ENCODE results near the gene RGN. TPM values are rescaled to one million over a fixed set of nuclear protein-coding genes. Genes with fewer than 3 reads are reported as not detected.
A peak's percentile ranks its signal among the peaks of the same experiment; 100 is the strongest.
"Not testable (repeated sequence)": the region's sequence is repeated elsewhere in the genome, so short reads cannot be mapped to it uniquely, and the experiment has no call there.

The RGN gene
- total RNA-seq, 1 experiment from 2014 or later = not detected

DNA sequence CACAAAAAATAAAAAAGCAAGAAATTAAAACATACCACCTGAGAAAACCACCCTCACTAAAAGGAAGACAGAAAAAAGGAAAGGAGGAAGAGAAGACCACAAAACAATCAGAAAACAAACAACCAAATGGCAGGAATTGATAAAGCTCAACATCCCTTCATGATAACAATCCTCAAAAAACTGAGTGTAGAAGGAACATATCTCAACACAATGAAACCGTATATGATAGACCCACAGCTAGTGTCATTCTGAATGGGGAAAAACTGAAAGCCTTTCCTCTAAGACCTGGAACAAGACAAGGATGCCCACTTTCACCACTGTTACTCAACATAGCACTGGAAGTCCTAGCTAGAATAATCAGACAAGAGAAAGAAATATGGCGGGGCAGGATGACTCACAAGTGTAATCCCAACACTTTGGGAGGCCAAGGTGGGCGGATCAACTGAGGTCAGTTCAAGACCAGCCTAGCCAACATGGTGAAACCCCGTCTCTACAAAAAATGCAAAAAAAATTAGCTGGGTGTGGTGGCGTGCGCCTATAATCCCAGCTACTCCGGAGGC is 38.4 kb downstream of the RGN start:
- not testable (repeated sequence) for DNase-seq (ENCODE audit: low read depth)

DNA sequence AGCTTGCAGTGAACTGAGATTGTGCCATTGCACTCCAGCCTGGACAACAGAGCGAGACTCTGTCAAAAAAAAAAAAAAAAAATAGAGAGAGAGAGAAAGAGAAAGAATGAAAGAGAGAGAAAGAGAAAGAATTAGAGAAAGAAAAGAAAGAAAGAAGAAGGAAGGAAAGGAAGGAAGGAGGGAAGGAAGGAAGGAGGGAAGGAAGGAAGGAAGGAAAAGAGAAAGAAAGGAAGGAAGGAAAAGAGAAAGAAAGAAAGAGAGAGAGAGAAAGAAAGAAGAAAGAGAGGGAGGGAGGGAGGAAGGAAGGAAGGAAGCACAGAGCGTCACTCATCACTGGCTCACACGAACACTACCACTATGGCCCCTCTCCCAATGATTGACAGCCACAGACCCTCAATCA is 46.2 kb downstream of the RGN start:
- not testable (repeated sequence) for DNase-seq (ENCODE audit: low read depth)

DNA sequence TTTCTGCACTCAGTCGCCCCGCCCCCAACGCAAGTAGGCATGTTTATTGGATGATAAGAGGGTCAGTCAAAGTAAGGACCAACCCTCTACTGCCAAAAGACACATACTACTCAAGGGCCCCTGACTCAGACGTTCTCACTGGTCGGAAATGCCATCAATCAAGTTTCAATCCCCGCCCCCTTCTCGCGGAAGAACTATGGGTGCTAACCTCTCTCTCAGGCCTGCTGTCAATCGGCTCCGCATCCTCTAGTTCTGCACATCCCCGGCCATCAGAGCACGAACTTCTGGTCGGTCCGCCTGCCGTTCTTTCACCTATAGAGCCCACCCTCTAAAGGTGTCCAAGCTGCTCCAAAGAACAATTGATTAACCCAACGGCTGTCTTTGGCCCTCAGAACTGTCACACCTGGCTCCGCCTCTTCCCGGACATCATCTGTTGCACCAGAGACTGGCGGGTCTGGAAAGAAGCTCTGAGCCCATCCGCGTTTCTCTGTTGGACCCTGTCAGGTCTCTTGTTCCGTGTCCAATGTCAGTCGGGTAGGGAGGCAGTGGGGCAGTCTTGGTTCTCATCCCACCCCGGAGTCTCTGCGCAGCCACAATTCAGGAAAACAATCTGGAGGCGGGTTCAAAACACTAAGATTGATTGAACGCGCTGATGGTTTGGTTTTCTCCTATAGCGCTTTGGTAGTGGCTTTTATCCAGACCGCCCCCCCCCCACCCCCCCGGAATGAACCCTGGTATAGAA is 51.1 kb downstream of the RGN start:
- DNase-seq (ENCODE audit: low read depth) = peak; percentile 89

DNA sequence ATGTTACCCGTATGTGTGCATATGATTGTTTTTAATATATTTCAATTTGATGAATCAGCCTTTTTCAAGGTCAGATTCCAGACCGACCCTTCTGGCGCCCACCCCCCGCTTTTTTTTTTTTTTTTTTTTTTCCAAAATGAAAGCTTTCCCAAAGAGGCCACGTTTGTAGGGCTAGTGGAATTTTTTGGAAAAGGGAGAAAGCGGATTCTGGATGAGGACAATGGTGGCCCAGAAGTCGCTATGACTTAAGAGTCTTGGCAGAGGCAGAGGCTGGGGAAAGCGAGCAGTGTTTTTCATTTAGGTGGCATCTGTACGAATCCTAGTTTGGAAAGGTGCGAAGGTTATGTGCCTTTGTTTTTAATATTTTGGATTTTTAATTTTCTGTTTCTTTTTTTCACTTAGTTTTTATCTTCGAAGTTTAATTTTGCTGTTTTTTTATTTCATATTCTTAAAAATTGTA is 51.7 kb downstream of the RGN start:
- DNase-seq (ENCODE audit: low read depth) = no peak

DNA sequence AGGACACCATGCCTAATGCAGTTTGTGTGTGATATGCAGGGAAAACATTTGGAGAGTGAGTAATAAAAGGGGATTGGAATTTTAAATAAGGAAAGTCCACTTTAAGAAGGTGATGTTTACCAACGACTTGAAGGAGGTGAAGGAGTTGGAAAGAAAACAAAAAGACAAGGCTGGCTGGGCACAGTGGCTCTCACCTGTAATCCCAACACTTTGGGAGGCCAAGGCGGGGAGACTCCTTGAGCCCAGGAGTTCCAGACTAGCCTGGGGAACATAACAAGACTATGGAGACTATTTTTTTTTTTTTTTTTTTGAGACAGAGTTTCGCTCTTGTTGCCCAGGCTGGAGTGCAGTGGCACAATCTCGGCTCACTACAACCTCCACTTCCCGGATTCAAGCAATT is 55.2 kb downstream of the RGN start:
- no peak for DNase-seq (ENCODE audit: low read depth)

DNA sequence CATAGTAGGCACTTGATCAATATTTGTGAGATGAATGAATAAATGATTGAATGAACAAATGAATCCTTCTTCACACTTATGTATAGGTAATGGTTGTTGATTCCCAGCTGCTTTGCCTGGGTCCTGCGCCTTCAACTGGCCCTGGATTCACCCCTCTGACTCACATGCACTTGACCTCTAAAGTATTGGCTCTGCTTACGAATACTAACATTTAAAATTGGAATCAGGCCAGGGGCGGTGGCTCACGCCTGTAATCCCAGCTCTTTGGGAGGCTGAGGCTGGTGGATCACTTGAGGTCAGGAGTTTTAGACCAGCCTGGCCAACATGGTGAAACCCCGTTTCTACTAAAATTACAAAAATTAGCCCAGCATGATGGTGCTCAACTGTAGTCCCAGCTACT is 57.4 kb downstream of the RGN start:
- peak; percentile 29 for DNase-seq (ENCODE audit: low read depth)

DNA sequence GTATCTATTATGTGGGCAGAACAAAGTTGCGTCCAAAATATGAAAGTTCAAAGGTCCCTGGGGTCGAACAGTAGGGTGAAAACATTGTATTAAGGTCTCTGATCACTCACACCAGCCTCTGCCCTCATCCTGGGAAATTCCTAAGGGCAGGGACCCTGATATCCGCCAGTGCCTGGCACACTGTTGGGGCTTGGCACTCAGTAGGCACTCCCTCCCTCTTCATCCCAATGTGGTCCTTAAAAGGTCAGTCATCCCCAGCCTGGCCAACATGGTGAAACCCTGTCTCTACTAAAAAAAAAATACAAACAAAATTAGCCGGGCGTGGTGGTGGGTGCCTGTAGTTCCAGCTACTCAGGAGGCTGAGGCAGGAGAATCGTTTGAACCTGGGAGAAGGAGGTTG is 59.9 kb downstream of the RGN start:
- DNase-seq (ENCODE audit: low read depth) = no peak

Other genes starting within 250 kb of the RGN start
- gene RP2, start 241.4 kb upstream of the RGN start, total RNA-seq (2014; rRNA removed; shearing (Covaris generic)) = 9.7 and 11.8 TPM in 2 replicates
- gene JADE3, start 166.0 kb upstream of the RGN start, total RNA-seq (2014; rRNA removed; shearing (Covaris generic)) = 9.7 and 15.8 TPM in 2 replicates
- gene NDUFB11, start 66.3 kb downstream of the RGN start, total RNA-seq (2014; rRNA removed; shearing (Covaris generic)) = 91.7 and 137 TPM in 2 replicates
- 58.6 and 60.9 TPM in 2 replicates for gene RBM10, start 66.8 kb downstream of the RGN start, total RNA-seq (2014; rRNA removed; shearing (Covaris generic))
- 122 and 130 TPM in 2 replicates for gene UBA1, start 115.4 kb downstream of the RGN start, total RNA-seq (2014; rRNA removed; shearing (Covaris generic))
- gene CDK16, start 140.2 kb downstream of the RGN start, total RNA-seq (2014; rRNA removed; shearing (Covaris generic)) = 54.4 and 64.9 TPM in 2 replicates
- 41.3 and 49.2 TPM in 2 replicates for gene USP11, start 154.6 kb downstream of the RGN start, total RNA-seq (2014; rRNA removed; shearing (Covaris generic))

All from Daoy (cell line).